Thoracic aorta (tissue), 2 donors: ENCODE data around the gene MYOZ2. TPM values are rescaled to one million over a fixed set of nuclear protein-coding genes. Genes with fewer than 3 reads are reported as not detected.
"Not testable (repeated sequence)": the region's sequence is repeated elsewhere in the genome, so short reads cannot be mapped to it uniquely, and the experiment has no call there.

Experiments
- ATAC-seq: fragments of 150-250 bp; one replicate; pipeline ENCODE4 v1.8.0; 2017; ENCODE audit warnings: low read depth; ENCODE audit not compliant: insufficient number of reproducible peaks, low FRiP score
- DNase-seq: peaks from one replicate; pipeline ENCODE4 v3.0.0-alpha.2; 2020; ENCODE audit warnings: low spot score
- H3K27ac ChIP-seq, 2 donors: fragments of 200-600 bp; sonication (generic); 1 replicate in 1 of 2; 2 replicates in 1 of 2; pipeline ENCODE4 v1.5.1; 2016; ENCODE audit warnings: mild to moderate bottlenecking in 2 of 2, moderate library complexity in 2 of 2
- H3K27me3 ChIP-seq: fragments of 200-600 bp; sonication (generic); replicated peaks from 2 replicates; pipeline ENCODE4 v1.6.0; 2016; ENCODE audit warnings: mild to moderate bottlenecking; ENCODE audit not compliant: insufficient read depth
- H3K36me3 ChIP-seq: fragments of 200-600 bp; sonication (generic); one replicate; pipeline ENCODE4 v1.5.1; 2016
- H3K4me1 ChIP-seq, 2 donors: fragments of 200-600 bp; sonication (generic); 1 replicate in 1 of 2; 2 replicates in 1 of 2; pipeline versions ENCODE4 v1.5.1 to v1.6.0; 2016; ENCODE audit warnings: low read depth in 2 of 2, mild to moderate bottlenecking in 1 of 2; ENCODE audit not compliant: control insufficient read depth in 1 of 2
- H3K4me3 ChIP-seq: fragments of 200-600 bp; sonication (generic); 2 replicates; pipeline ENCODE4 v1.5.1; 2016; ENCODE audit warnings: mild to moderate bottlenecking
- H3K9me3 ChIP-seq: fragments of 200-600 bp; sonication (generic); 2 replicates; pipeline ENCODE4 v1.5.1; 2016
- CTCF ChIP-seq: fragments of 200-600 bp; sonication (generic); IDR thresholded peaks from one replicate; pipeline ENCODE4 v1.5.1; 2019; ENCODE audit warnings: antibody characterized with exemption
- total RNA-seq, 2 donors: library from RNA; depleted of rRNA; stranded (reverse); fragments of >200 nt; gene quantifications; one replicate each; pipeline versions ENCODE4 v1.1.0 to v1.2.3, GENCODE V29; 2016

Gene MYOZ2
- total RNA-seq, 2 donors from 2014 or later: 11.0 to 11.5 TPM

GRCh38 chr4:119170195-119170594, 34.6 kb downstream of the MYOZ2 start:
- ATAC-seq (no peak), DNase-seq (no peak)
- H3K27ac ChIP-seq: no peak overlapping the region
- no peak for TF ChIP-seq CTCF
- H3K4me1 ChIP-seq: no peaks in the 10 kb centered on the region
- H3K9me3 ChIP-seq: no peaks in the 10 kb centered on the region
- H3K36me3 ChIP-seq: no peaks in the 10 kb centered on the region
- H3K4me3 ChIP-seq: no peak overlapping the region
- H3K27me3 ChIP-seq: no peaks in the 10 kb centered on the region

- Histone ChIP-seq H3K4me1 (no peaks in the 10 kb centered on the region), H3K9me3 (no peaks in the 10 kb centered on the region), H3K27me3 (no peaks in the 10 kb centered on the region), H3K4me3 (no peak overlapping the region), H3K36me3 (no peaks in the 10 kb centered on the region), H3K27ac (no peak overlapping the region)
- DNase-seq: no peak
- TF ChIP-seq CTCF: no peak
- no peak for ATAC-seq
Observed at GRCh38 chr4:119172223-119172622, 36.6 kb downstream of the MYOZ2 start.

- not testable (repeated sequence) for H3K27me3 ChIP-seq, H3K4me1 ChIP-seq, H3K27ac ChIP-seq, H3K9me3 ChIP-seq, H3K4me3 ChIP-seq, ATAC-seq, DNase-seq, H3K36me3 ChIP-seq
Observed at GRCh38 chr4:119173729-119174361, 38.2 kb downstream of the MYOZ2 start.

GRCh38 chr4:119179011-119179410, 43.4 kb downstream of the MYOZ2 start:
- H3K27me3 ChIP-seq: no peaks in the 10 kb centered on the region
- H3K36me3 ChIP-seq: no peaks in the 10 kb centered on the region
- no peaks in the 10 kb centered on the region for H3K9me3 ChIP-seq
- no peak for ATAC-seq
- no peak overlapping the region for H3K27ac ChIP-seq
- H3K4me3 ChIP-seq: no peak overlapping the region
- no peak for DNase-seq
- TF ChIP-seq CTCF: no peak
- no peaks in the 10 kb centered on the region for H3K4me1 ChIP-seq

- TF ChIP-seq CTCF: no peak
- Histone ChIP-seq H3K27me3 (no peaks in the 10 kb centered on the region), H3K4me1 (peaks cover 12 to 15% of the 10 kb centered on the region in 2 donors), H3K36me3 (no peaks in the 10 kb centered on the region), H3K9me3 (no peaks in the 10 kb centered on the region), H3K27ac (no peak overlapping the region), H3K4me3 (no peak overlapping the region)
- DNase-seq (no peak), ATAC-seq (no peak)
Observed at GRCh38 chr4:119184128-119184527, 48.5 kb downstream of the MYOZ2 start.

- Histone ChIP-seq H3K27ac (peak overlapping the region; percentile 72 to 73), H3K4me3 (peak overlapping the region; percentile 39), H3K4me1 (peaks cover 23 to 32% of the 10 kb centered on the region in 2 donors), H3K36me3 (no peaks in the 10 kb centered on the region), H3K9me3 (no peaks in the 10 kb centered on the region), H3K27me3 (no peaks in the 10 kb centered on the region)
- DNase-seq (no peak), ATAC-seq (peak; percentile 69)
- TF ChIP-seq CTCF: no peak
Observed at GRCh38 chr4:119189638-119190037, 54.0 kb downstream of the MYOZ2 start.
